CD4-positive, alpha-beta T cell treated with Interleukin-1 beta for 1 hour (primary cell): ENCODE data around the gene MAP3K14.

ENCODE experiments used
- DNase-seq, 2 donors: peaks; one replicate each; pipeline ENCODE4 v3.0.0-alpha.2; 2020 to 2022

MAP3K14 gene

DNA sequence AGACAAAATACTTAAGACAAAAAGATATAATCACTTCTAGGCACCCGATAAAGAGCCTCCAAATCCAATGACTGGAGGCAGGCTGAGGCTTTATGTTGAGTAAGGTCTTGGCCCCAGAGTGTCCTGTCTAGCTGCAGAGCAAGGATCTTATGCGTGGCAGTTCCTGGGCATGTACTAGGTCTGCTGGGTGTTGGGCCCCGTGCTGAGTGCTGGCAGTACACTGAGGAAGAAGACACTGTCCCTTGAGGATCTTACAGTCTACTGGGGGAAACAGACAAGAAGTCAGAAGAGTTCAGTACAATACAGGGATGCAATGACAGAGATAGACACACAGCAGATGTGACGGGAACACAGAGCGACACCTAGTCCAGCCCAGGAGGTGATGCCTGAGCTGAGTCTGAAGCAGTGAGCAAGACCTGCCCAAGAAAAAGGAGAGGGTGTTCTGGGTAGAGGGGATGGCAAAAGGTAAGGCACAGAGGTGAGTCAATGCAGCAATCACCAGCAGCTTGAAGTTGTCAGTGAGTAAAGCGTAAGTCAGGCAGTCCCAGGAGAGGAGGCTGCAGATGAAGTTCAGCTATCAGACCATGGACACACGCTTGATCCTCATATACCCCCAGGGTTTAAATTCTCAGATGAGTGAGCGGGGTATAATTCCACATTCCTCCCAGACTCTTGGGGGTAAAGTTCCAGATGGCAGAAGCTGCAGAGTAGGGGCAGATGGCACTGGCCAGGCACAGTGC lies 18.1 kb downstream of the MAP3K14 start:
- DNase-seq = no peak

DNA sequence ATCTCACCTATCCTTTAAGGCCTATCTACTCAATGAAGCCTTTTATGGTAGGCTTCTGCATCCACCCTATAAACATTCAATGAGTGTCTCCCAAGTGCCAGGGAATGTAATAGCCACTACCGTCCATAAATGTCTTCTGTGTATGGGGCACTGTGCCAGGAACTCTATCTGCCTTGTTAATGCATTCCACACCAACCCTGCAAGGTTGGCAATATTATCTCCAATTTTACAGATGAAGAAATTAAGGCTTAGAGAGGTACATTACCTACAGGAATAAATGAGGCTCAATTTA lies 20.0 kb downstream of the MAP3K14 start:
- DNase-seq = no peak

DNA sequence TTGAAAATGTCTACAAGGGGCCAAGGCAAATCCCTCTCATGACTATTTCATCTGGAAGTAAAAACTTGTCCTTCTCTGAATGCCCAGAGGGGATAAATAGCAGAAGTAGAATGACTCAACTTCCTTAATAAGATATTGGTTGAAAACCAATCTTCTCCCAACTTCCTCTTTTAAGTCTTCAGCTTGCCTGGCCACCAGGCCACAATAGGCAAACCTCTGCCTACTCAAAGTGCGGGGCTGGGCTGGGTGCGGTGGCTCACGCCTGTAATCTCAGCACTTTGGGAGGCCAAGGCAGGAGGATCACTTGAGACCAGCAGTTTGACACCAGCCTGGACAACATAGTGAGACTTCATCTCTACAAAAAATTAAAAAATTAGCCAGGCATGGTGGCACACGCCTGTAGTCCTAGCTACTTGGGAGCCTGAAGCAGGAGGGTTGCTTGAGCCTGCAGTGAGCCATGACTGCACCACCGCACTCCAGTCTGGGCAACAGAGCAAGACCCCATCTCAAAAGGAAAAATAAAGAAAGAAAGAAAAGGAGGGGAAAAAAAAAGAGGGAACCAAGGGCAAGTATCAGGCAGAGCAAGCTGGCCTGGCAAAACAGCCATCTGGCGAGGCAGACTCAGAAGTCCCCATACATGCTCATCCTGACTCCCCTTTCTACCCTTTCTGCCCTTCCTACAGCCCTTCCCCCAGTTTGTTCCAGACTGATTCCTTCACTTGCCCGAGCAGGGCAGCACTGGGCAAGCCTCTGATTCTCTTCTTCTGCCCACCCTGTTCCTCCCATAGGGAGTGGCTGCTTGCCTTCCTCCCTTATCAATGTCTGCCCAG lies 20.6 kb downstream of the MAP3K14 start:
- DNase-seq = peak in 1 of 2 donors; percentile 59

DNA sequence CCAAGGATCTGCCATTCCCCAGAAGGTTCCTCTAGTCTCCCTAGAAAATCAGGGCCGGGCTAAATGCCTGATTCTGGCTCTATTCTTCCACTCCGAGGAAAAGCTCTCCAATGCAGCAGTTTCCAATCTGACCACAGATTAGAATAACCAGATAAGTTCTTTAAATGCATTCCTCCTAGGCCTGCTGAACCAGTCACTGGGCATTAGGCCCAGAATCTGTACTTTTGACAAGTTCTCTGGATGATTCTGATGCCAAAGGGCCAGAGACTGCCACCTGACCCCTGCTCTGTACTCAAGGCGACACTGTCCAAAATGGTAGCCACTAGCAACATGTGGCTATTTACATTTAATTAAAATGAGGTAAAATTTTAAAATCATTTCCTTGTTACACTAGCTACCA lies 22.3 kb downstream of the MAP3K14 start:
- no peak for DNase-seq

DNA sequence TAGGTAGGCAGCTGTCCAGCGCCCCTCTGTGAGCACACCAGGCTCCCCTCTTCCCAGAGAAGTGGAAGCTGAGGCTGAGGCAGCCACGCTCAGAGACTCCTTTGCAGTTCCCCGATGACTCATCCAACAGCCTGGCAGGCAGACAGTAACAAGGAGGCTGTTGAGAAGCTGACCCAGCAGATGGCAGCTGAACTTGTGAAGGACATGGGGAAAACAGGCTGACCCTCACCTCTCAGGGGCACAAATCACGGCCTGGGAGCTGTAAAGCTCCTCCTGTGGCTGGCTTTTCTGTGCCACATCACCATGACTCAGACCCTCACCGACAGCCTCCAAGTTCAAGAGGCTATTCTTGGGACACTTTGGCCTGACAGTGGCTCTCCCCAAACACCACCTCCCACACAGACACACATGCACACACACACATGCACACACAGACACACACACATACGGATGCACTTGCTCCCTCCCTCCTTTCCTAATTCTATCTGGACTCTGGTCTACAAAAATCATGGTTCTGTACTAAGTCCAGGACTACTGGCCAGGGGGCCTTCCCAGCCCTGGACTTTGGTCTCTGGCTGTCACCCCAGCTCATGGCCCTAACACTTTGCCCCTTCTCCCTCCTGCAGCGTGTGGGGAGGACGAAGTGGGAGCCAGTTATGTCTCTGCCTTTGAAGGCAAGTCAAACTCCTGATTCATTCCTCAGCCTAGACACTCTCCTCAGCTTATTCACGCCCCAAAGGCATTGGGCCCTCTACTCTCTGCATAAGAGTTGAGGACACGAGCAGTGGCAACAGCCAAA lies 23.2 kb downstream of the MAP3K14 start:
- DNase-seq = peak in 1 of 2 donors; percentile 71

DNA sequence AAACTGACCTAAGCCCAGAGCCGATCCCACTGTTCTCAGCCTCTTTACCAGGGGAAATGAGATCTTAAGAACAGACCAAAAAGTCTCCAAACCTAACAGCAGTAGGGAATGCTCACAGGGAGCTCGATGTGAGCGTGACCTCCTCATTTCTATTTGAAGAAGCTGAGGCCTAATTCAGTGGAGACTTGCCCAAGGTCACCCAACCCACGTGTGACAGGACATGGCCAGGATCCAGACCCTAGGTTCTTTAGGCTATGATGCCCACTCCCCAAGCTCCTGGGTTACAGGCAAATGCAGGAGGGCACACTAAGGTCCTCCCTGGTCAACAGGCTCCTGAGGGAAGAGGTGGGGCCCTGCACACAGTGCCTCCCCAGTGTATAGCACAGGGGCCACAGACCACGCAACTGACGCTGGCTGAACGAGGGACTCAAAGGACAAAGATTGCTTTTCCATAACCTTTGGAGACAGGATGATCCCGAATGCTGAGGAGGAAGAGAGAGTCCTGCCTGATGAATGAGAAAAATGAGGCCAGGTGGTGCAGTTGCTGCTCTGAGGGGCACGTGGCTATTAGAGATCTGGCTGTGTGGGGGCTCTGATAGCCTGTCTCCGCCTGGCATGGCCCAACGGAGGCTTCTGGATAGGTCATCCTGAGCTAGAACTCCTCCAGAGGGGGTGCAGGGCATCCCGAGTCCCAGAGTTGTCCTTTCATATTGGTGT lies 24.0 kb downstream of the MAP3K14 start:
- no peak for DNase-seq

DNA sequence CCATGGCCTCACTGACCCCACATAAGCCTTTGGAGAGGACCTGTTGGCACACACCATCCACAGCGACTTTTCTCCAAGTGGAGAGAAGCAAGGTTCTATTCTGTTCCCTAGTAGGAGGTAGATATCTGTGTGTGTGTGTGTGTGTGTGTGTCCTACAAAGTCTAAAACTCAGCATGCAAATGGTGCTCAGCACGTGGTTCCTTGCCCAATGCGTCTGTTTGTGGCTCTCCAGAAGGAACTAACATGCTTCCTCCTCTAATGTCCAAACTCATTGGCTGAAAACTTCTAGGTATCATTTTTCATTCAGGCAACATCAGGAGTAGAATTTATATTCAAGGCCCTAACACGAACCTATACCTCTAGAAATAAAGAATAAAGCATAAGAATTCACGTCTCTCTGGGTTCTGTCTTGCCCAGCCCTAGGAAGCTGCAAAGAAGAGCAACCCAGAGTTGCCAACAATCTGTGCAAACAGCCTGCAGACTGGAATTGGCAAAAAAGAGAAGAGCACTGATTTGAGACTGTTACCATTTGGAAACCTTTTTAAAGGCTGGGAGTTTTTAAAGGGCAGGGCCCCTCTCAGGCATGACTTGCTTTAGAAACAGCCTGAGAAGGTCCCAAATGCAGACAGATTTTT lies 25.5 kb downstream of the MAP3K14 start:
- peak in 1 of 2 donors; percentile 49 for DNase-seq

DNA sequence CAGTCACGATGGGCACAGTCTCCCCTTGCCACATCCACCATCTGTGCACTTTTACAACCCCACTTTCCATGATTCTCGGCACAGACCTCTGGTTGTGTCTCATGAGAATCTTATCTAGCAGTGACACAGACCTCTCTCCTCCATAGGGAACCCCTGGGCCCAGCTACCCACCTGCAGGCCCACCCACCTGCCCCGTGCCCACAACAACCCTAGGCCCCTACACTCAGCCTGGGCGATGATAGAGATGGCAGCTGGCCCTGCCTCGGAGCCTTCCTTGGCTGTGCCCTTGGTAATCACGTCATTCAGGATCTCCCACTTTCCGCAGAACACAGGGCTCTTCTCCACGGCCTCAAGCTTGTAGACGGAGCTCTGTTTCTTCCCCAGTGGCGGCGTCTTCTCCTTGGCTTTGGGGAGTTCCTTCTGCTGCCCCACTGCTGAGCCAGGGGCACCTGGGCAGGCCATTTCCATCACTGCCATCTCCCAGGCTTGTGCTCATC lies 26.5 kb downstream of the MAP3K14 start:
- DNase-seq = no peak

DNA sequence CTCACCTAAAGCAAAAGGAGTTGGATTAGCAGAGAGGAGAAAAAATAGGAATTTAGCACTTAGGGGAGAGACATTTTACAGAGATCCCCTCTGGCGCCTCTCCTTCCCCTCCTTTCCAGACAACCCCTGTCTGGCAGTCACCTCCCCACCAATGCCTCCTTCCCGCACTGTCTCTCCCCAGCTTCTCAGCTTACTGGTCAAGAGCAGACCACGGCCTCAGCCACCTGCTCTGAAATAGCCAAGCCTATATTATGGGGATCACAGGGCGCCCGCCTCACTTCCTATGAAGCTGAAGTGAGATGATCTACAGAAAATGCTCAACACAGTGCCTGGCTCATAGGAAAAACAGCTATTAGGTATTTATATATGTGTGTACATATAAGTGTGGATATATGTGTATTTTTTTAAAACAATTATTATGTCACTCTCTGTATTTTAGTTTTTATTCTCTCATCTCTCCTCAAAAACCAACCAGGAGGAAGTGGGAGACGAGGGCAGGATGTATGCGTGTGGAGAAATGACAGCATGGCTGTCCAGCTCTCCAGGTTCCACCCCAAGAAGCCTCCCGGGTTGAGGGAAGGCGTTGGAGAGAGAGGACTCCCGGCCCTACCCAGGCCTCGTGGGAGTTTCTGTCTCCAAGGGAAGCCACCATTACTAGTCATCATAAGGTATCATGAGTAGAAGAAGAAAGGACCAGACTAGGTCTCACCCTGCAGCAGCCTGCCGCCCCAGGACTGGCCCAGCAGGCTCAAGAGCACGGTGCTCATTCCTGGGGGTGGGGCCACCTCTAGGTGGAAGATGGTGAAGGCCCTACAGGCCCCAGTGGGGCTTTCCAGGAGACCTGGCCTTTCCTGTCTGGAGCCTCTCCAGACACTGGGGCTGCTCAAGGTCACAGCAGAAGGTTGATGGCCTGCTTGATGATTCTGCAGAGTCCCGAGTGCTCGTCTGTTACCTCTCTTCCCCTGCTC lies 27.2 kb downstream of the MAP3K14 start:
- DNase-seq = no peak

DNA sequence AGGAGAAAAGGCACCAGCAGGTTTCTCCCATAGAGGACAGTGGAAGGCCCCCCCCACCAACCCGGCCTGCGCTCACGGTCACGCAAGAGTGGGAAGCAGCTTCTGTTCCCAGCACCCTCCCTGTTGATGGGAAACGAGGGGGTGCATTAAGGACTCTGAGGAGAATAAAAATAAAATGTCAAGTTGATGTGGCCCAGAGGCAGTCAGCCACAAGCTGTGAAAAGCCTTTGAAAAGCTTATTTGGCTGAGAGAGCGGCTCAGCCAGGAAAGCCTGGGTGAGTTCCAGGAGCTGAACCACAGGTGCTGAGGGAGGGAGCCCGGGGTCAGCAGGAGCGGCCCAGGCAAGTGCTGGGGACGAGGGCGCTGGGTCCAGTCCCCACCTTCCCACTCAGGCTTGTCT lies 28.0 kb downstream of the MAP3K14 start:
- no peak for DNase-seq

DNA sequence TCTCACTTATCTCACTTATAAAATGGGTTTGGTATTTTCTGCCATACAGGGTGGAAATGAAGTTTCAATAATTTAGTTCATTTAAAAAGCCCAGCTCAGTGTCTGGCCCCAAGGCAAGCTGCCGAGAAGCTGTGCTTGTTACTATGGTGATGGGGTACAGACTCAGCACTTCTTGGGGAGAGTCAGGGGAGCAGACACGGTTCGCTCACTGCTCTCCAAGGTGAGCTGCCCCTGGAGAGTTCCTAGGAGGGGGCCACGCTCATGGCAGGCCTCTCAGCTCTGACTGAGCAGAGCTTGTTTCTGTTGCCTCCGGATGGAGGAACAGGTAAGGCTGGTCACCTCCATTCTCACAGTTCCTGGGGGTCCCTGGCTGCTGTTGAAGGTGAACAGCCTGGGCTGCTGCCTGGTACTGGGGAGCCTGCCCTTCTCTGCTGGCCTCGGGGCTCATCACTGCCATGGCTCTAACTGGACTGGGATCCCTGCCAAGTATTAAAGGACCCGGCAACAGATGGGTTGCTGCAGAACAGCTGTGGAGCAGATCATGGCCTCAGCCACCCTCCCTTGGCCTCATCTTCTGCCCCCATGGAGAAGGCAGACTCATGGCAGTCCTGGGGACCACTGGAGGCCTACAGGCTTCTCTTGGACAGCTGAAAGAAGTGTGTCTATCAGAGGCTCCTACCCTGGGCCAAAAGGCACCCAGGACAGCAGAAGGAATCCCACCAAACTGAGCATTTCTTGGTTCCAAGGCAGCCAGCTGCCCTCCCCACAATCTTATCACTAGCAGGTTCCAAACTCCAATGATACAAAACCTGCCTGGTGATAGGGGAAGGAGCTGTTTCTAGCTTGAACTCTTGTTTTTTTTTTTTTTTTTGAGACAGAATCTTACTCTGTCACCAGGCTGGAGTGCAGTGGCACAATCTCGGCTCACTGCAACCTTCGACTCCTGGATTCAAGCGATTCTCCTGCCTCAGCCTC lies 29.0 kb downstream of the MAP3K14 start:
- no peak for DNase-seq

DNA sequence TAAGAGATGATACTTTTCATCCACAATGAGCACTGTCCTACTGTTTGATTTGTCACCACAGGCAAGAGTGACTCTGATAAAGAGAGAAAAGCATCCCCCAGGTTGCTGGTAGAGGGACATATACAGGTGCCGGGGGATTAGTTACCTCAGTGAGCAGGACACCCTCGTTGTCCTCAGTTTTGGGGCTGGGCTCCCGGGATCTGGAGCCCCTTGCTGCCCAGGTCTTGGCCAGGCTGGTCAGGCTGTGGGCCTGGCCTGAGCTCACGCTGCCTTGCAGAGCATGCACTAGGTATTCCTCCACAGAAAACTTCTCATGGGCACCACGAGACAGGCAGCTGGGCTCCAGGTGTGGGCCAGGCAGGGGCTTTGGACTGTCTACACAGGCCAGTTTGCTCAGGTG lies 30.5 kb downstream of the MAP3K14 start:
- no peak for DNase-seq

DNA sequence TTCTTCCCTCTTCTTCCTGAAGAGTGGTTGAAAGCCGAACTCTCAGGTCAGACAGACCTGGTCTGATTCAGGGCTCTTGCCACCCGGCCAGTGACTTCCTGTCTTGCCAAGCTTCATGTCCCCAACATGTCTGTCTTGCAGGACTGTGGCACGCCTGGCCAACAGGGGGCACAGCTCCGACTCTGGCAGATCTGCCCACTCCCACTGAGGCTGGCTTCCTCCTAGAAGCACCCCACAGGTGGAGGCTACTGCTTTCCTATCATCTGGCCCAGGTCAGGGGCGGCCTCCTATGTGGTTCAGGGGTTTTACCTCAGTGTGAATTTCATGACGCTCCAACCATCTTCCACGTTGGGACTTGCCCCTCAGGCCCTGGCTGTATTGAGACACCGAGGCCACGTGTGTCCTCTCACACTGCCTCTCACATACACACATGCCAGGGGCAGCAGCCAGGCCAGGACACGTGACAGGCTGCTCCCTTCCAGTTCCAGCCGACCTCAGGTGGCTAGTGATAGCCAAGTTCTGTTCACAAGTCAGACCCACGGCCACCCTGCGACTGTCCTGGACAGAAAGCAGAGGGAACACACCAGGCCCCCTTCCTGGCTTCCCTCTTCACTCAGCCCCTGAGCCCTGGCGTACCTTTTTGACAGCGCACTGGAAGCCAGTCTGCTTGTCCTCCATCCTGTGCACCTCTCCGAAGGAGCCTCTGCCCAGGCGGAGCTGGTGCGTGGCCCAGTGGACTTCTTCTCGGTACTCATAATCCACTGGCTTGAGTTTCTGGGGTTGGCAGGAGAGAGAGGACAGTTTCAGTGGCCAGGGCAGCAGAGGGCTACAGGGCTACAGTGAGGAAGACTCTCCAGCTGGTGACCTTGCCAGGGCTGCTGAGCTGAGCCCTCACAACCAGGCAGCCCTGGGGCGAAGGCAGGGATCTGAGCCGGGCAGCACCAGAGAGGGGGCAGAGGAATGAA lies 32.4 kb downstream of the MAP3K14 start:
- DNase-seq = peak; percentile 32

DNA sequence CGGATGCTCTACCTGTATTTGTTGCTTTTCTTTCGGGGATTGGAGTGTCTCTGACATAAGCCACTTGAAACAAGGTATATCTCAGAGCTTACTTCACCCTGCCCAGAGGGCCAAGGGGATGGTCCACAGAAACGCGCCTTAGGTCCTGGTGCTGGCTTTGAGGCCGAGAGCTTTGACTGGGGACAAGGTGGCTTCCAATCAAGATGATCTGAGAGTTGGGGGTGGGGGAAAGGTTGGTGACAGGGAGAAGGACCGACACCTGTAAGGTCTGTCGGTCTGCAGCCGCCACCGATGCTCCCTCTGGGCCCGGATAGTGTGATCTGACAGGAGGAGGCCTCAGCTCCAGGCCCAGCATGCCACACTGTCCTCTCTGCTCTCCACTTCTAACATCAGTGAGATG lies 33.1 kb downstream of the MAP3K14 start:
- no peak for DNase-seq

DNA sequence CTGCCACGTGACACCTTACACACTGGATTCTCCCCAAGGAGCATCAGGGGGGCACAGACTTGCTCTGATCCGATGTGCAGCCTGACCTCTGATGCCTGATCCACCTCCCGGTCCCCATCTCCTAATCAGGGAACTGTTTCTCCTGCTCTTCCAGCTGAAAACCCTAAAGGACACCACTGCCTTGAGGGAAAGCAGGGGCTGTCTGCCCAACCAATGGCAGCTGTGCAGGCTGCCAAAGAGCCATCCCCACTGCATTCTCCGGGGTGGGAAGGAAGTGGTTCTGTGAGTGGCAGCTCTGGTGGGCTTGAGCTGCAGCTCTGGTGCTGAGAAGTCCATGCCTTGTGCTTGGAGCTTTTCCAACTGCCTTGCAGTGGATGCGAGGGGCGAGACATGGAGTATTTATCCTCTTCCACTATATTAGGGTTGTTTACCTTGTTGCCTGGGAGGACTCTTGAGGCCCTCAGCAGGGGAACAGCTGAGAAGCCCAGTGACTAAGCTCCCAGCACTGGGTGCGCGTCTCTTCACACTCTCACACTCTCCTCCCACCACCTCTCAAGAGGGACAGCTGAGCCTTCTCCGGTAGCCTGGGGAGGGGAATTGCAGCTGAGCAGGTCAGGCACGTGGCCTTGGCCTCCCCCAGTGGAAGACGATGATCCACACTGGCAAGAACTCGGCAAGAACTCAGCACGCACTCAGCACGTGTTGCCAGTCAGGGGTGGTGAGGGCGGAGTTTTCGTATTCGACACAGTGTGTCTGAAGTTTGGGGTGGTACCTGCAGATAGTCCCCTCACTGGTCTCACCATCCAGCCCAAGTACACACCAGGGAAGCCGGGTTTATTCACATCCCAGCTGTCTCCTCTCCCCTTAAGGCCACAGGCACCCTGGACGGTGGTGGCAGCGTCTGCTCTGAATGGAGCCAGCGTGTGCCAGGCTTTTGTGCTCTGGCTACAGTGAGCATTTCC lies 33.9 kb downstream of the MAP3K14 start:
- peak in 1 of 2 donors; percentile 17 for DNase-seq

DNA sequence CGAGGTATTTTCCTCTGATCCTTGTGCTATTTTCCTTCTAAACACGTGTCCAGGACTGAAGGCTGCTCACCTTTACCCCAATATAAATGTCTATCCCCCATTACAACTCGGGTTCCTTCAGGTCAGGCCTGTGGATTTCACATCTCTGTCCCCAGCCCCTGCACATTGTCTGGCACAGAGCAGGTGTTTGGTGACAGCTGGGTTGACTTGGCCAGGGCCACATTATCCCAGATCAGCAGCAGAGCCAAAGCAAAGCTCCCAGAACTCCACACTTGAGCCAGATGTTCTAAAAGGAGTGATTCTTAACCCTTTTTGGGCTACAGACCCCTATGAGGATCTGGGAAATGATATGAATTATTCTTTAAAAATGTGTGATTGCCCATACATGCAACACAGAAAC lies 36.9 kb downstream of the MAP3K14 start:
- DNase-seq = no peak

DNA sequence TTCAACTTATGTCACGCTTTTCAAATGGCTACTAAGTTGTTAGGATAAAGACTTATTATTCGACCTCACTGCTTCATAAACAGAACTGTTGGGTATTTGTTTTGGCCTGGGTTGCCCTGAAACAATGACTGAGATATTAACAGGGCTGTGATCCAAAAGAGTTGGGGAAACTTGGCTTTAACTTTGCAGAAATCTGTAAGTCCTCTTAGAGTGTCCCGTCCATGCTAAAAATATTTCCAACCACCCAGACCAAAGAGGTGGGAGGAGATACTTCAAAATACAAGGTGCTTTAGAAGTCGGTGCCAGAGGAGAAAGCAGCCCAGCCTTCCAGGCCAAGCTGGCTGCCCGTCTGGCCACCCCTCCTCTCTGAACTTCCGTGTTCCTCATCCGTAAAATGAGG lies 38.8 kb downstream of the MAP3K14 start:
- no peak for DNase-seq
